Progenitor cell of endocrine pancreas (in vitro differentiated cells): ENCODE measurements around the gene RELCH. TPM values are rescaled to one million over a fixed set of nuclear protein-coding genes. Genes with fewer than 3 reads are reported as not detected.

Experiments used
- DNase-seq: peaks from one replicate; pipeline ENCODE4 v3.0.0; 2021; ENCODE audit warnings: low spot score; ENCODE audit not compliant: unreplicated experiment
- H3K27ac Mint-ChIP-seq: 2 replicates; pipeline ENCODE4 v1.8.0; 2021; ENCODE audit warnings: mild to moderate bottlenecking, moderate library complexity, mixed read lengths
- H3K27me3 Mint-ChIP-seq: 2 replicates; pipeline ENCODE4 v1.8.0; 2021; ENCODE audit warnings: mixed read lengths
- H3K36me3 Mint-ChIP-seq: 2 replicates; pipeline ENCODE4 v1.8.0; 2022; ENCODE audit warnings: mixed read lengths; ENCODE audit not compliant: insufficient read depth
- H3K4me1 Mint-ChIP-seq: 2 replicates; pipeline ENCODE4 v1.8.0; 2021; ENCODE audit warnings: low read depth, mixed read lengths
- H3K4me3 Mint-ChIP-seq: 2 replicates; pipeline ENCODE4 v1.8.0; 2021; ENCODE audit warnings: low read depth, mild to moderate bottlenecking, moderate library complexity, mixed read lengths
- H3K9me3 Mint-ChIP-seq: 2 replicates; pipeline ENCODE4 v1.8.0; 2021; ENCODE audit warnings: low read depth, mixed read lengths
- total RNA-seq: library from RNA; stranded (reverse); gene quantifications from 2 replicates; pipeline ENCODE4 v1.2.1, GENCODE V29; 2021
- TF ChIP-seq, protein P1 (sequence below): fragments of 200-600 bp; sonication (generic); IDR thresholded peaks from one replicate; pipeline ENCODE4 v1.5.0; 2021; ENCODE audit warnings: antibody characterized with exemption, mild to moderate bottlenecking; ENCODE audit not compliant: unreplicated experiment

RELCH gene
- total RNA-seq, 1 donor from 2014 or later, result 34.7 TPM

DNA sequence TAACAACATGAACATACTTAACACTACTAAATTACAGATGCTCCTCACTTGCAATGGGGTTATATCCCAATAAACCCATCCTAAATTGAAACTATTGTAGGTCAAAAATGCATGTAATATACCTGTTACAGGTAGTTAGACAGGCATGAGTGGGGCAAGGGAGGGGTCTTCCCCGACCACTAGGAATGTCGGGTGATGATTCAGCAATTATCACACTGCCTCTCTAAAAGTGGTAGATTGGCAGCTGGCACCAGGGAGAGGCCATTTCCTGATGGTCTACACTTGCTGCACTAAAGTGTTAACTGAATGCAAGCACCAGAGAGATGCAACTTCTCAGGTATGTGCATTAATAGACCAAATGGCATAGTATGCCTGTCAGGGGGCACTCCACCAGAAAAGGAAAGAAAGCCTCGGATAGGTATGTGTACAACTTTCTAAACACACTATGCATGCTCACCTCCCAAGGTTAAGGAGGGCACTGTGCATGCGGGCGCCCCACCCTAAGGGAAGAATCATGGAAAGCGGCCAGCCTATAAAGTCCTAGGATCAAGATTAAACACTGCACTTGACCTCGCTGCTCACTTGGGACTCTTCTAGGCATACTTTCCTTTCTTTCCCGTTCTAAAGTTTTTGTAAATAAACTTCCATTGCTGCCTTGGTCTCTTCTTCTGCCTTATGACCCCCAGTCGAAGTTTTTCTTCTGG, 35.8 kb upstream of the RELCH start:
- Mint-ChIP-seq H3K4me3 (no peak overlapping the region), H3K9me3 (no peaks in the 10 kb centered on the region), H3K36me3 (peaks cover 13% of the 10 kb centered on the region), H3K27ac (no peak overlapping the region), H3K4me1 (peaks cover 1% of the 10 kb centered on the region), H3K27me3 (no peaks in the 10 kb centered on the region)
- TF ChIP-seq, protein P1, sequence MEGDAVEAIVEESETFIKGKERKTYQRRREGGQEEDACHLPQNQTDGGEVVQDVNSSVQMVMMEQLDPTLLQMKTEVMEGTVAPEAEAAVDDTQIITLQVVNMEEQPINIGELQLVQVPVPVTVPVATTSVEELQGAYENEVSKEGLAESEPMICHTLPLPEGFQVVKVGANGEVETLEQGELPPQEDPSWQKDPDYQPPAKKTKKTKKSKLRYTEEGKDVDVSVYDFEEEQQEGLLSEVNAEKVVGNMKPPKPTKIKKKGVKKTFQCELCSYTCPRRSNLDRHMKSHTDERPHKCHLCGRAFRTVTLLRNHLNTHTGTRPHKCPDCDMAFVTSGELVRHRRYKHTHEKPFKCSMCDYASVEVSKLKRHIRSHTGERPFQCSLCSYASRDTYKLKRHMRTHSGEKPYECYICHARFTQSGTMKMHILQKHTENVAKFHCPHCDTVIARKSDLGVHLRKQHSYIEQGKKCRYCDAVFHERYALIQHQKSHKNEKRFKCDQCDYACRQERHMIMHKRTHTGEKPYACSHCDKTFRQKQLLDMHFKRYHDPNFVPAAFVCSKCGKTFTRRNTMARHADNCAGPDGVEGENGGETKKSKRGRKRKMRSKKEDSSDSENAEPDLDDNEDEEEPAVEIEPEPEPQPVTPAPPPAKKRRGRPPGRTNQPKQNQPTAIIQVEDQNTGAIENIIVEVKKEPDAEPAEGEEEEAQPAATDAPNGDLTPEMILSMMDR, result no peak
- no peak for DNase-seq

DNA sequence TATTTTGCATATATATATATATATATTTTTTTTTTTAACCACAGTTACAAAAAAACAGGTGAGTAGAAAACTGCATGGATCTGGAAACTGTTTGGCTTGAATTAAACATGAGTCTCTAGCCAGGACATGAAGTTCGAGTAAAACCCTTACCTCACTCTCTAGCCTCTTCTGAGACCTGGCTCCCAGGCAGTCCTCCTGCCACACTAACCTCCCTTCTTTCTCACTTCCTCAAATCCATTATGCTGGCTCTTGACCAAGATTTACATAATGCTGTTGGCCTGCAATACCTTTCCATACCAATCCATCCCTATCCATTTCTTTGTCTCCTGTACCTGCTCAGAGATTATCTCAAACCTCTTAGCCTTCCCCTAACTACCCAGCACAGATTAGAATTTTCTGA, 34.2 kb upstream of the RELCH start:
- no peaks in the 10 kb centered on the region for H3K27me3 Mint-ChIP-seq
- no peak for DNase-seq
- H3K4me3 Mint-ChIP-seq, result no peak overlapping the region
- H3K4me1 Mint-ChIP-seq, result peaks cover 7% of the 10 kb centered on the region
- no peak overlapping the region for H3K27ac Mint-ChIP-seq
- TF ChIP-seq, protein P1, result no peak
- H3K36me3 Mint-ChIP-seq, result peaks cover 14% of the 10 kb centered on the region
- no peaks in the 10 kb centered on the region for H3K9me3 Mint-ChIP-seq

DNA sequence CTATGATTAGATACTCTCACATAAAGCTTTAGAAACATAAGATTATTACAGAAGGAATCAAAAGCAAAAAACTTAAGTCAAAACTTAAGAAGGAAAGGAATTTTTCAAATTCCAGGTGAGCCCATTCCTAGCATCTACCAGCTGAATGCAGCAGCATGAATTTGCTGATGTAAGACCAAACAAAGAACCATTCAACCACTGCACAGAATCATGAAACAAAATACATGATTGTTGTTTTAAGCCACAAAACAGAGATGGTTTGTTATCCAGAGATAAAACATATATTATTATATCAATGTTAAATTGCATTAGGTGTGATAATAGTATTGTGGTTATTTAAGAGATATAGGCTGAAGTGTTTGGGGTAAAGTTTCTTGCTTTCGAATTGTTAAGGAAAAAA, 29.2 kb upstream of the RELCH start:
- Mint-ChIP-seq H3K4me1 (peaks cover 6% of the 10 kb centered on the region), H3K9me3 (no peaks in the 10 kb centered on the region), H3K27me3 (no peaks in the 10 kb centered on the region), H3K27ac (no peak overlapping the region), H3K4me3 (no peak overlapping the region), H3K36me3 (peaks cover 12% of the 10 kb centered on the region)
- TF ChIP-seq, protein P1, result no peak
- DNase-seq, result no peak

DNA sequence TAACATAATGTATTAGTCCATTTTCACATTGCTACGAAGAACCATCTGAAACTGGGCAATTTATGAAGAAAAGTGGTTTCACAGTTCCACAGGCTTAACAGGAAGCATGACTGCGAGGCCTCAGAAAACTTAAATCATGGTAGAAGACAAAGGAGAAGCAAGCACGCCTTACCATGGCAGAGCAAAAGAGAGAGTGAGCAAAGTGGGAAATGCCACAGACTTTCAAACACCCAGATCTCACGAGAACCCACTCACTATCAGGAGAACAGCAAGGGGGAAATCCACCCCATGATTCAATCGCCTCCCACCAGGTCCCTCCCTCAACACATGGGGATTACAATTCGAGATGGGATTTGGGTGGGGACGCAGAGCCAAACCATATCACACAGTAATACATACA, 22.7 kb upstream of the RELCH start:
- TF ChIP-seq, protein P1, result no peak
- Mint-ChIP-seq H3K36me3 (peaks cover 17% of the 10 kb centered on the region), H3K27me3 (no peaks in the 10 kb centered on the region), H3K9me3 (peaks cover 20% of the 10 kb centered on the region), H3K4me1 (no peaks in the 10 kb centered on the region), H3K27ac (peak overlapping the region; percentile 10), H3K4me3 (no peak overlapping the region)
- no peak for DNase-seq

DNA sequence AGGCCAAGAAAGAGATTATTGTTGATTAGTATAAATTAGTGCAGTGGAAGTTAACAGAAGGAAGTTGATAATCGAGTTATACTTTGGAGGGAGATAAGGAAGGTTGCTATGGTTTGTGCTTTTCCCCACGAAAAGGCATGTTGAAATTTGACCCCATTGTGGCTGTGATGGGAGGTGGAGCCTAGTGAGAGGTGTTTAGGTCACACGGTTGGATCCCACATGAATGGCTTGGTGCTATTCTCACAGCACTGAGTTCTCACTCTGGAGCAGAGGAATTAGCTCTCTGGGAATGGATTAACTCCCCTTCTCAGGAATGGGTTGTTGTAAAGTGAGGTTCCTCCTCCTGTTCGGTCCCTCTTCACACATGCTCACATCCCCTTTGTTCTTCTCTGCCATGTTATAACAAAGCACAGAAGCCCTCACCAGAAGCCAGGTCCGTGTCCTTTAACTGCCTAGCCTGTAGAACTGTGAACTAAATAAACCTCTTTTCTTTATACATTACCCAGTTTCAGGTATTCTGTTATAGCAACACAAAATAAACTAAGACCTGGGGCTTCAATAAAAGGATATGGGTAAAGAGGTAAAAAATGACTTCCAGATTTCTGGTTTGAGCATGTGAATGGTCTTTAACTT, 22.1 kb upstream of the RELCH start:
- H3K4me3 Mint-ChIP-seq, result no peak overlapping the region
- no peak overlapping the region for H3K27ac Mint-ChIP-seq
- H3K27me3 Mint-ChIP-seq, result no peaks in the 10 kb centered on the region
- peaks cover 15% of the 10 kb centered on the region for H3K36me3 Mint-ChIP-seq
- DNase-seq, result no peak
- peaks cover 20% of the 10 kb centered on the region for H3K9me3 Mint-ChIP-seq
- TF ChIP-seq, protein P1, result no peak
- no peaks in the 10 kb centered on the region for H3K4me1 Mint-ChIP-seq
